GM12891 (cell line): ENCODE results near the gene UBE3D.

Experiments used
- DNase-seq: peaks from one replicate; pipeline ENCODE4 v3.0.0; 2011; ENCODE audit warnings: low spot score; ENCODE audit not compliant: insufficient read length
- FAIRE-seq: peaks from 2 replicates; lab custom pipeline; 2011; peaks lifted over from hg19 to GRCh38; lab: Jason Lieb, UNC
- PAX5 ChIP-seq: IDR thresholded peaks from 2 replicates; pipeline ENCODE4 v1.6.1; 2011; ENCODE audit warnings: low read length, moderate library complexity, mild to moderate bottlenecking; ENCODE audit not compliant: insufficient read depth, severe bottlenecking
- POLR2A ChIP-seq: IDR thresholded peaks from 2 replicates; pipeline ENCODE4 v1.6.1; 2011; ENCODE audit warnings: low read depth, low read length, control low read depth
- POLR2AphosphoS5 ChIP-seq: IDR thresholded peaks from 2 replicates; pipeline ENCODE4 v1.6.1; 2011; ENCODE audit warnings: low read depth, low read length, control low read depth
- POU2F2 ChIP-seq: IDR thresholded peaks from 2 replicates; pipeline ENCODE4 v1.6.1; 2011; ENCODE audit warnings: low read depth, mild to moderate bottlenecking, control low read depth, low read length, moderate library complexity
- SPI1 ChIP-seq: IDR thresholded peaks from 2 replicates; pipeline ENCODE4 v1.6.1; 2011; ENCODE audit warnings: low read depth, low read length, control low read depth
- TAF1 ChIP-seq: IDR thresholded peaks from 2 replicates; pipeline ENCODE4 v1.6.1; 2011; ENCODE audit warnings: low read depth, low read length, control low read depth

Gene UBE3D

GRCh38 chr6:82881519-82881918 is 184.1 kb downstream of the UBE3D start:
- TF ChIP-seq PAX5 (no peak), POLR2AphosphoS5 (no peak), TAF1 (no peak), POU2F2 (no peak), POLR2A (no peak), SPI1 (no peak)
- no peak for FAIRE-seq
- DNase-seq = no peak

DNA sequence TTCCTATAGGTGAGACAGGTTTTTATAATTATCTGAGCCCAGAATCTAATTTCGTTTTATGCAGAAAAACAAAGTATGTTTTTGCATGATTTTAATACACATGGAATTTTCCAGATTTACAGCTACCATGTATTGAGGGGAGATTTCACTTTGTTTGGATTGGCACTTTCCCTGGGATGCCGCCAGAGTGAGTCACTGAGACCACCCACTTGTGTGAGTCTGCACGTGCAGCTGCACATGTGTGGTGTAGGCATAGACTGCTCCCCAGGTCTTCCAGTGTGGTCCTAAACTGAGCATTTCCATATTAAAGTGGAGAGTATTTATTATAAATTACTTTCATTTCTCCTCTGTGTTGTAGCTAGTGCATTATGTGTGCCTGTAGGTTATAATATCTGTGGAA is 186.8 kb downstream of the UBE3D start:
- DNase-seq (no peak), FAIRE-seq (no peak)
- no peak for TF ChIP-seq POLR2A
- no peak for TF ChIP-seq PAX5
- no peak for TF ChIP-seq SPI1
- no peak for TF ChIP-seq POLR2AphosphoS5
- TF ChIP-seq POU2F2 = no peak
- no peak for TF ChIP-seq TAF1

DNA sequence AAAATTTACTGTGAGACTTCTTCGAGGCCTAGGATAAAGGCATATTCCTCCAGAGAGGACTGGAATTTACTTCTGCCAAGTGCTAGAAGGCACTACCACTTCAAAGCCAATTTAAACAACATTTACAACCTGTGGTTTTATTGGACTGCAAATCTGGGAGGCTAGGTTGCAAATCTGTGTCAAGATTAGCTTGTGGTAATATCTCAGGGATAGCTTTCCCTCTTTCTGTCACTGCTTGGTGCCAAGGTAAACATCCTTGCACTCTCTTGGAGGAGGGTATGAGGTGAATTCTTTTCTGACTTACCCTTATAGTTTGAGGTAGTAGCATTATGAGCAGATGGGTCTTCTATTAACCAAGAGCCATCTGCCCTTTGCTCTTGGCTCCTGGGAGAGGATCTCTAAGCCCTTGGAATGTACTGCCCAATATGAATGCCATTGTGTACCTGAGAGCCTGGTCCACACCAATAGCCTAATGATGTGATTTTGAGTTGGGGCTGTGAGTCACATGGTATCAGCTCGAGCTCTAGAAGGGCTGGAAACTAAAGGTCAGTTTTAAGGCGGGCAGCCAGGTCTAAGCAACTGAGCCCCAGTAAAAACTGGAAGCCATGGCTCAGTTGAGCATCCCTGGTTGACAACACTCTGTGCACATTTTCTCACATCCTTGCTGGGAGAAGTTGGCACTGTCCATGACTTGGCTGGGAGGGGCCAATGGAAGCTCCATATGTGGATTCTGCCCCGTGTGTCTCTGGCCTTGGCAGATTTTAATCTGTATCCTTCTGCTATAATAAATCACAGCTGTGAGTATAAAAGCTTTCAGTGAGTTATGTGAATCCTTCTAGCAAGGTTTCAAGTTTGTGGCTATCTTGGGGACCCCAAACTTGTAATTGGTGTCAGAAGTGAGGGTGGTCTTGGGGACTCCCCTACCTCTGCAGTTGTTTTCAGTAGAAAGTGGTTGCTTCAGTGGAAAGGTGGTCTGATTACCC is 188.1 kb downstream of the UBE3D start:
- no peak for FAIRE-seq
- no peak for DNase-seq
- TF ChIP-seq POU2F2 = no peak
- TF ChIP-seq POLR2AphosphoS5 = no peak
- TF ChIP-seq POLR2A = no peak
- TF ChIP-seq TAF1 = no peak
- TF ChIP-seq PAX5 = no peak
- no peak for TF ChIP-seq SPI1

GRCh38 chr6:82875573-82876185 is 190.0 kb downstream of the UBE3D start:
- FAIRE-seq = no peak
- no peak for DNase-seq
- TF ChIP-seq PAX5 = no peak
- TF ChIP-seq POLR2AphosphoS5 = no peak
- no peak for TF ChIP-seq POU2F2
- TF ChIP-seq POLR2A = no peak
- no peak for TF ChIP-seq TAF1
- TF ChIP-seq SPI1 = no peak

DNA sequence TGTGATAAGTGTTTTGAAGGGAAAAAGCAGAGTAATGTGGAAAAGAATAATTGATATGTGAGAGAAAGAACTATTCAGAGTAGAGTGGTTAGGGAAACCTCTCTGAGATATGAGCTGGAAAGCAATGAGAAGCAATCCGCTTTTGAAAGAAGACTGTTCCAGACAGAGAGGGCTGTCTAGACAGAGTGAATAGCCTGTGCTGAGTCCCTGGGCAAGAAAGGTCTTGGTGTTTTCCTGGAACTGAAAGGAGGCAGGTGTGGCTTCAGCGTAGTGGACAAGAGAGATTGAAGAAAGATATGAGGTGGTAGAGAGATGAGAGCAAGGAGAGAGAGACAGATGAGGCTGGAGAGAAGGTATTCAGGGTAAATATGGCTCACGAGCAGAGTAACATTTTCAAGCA is 190.8 kb downstream of the UBE3D start:
- no peak for TF ChIP-seq POLR2AphosphoS5
- TF ChIP-seq POLR2A = no peak
- no peak for TF ChIP-seq TAF1
- TF ChIP-seq POU2F2 = no peak
- no peak for TF ChIP-seq SPI1
- no peak for TF ChIP-seq PAX5
- no peak for FAIRE-seq
- DNase-seq = no peak

DNA sequence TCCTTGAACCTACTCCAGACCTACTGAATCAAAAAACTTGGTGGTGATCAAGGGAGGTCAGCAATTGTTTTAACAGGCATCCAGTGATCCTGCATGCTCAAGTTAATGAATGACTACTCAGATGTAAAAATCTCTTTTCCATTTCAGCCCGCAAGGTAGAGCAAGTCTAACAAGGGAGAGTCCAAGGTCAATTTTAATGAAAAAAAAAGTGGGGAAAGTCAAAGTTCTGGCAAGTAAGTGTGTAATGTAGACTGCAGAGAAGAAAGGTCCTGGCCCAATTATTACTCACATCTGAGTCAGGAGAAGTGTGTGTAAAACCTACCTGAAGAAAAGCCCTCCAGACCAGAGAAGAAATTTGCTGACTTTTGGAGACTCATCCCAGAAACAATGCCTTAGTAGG is 193.5 kb downstream of the UBE3D start:
- TF ChIP-seq POU2F2 = no peak
- TF ChIP-seq TAF1 = no peak
- no peak for TF ChIP-seq POLR2A
- no peak for TF ChIP-seq PAX5
- no peak for TF ChIP-seq POLR2AphosphoS5
- no peak for TF ChIP-seq SPI1
- FAIRE-seq = no peak

GRCh38 chr6:82870582-82871172 is 195.0 kb downstream of the UBE3D start:
- TF ChIP-seq POLR2A = no peak
- no peak for TF ChIP-seq PAX5
- DNase-seq = no peak
- no peak for FAIRE-seq

More for the DNA sequence above, 193.5 kb downstream of the UBE3D start:
- no peak for DNase-seq

DNA sequence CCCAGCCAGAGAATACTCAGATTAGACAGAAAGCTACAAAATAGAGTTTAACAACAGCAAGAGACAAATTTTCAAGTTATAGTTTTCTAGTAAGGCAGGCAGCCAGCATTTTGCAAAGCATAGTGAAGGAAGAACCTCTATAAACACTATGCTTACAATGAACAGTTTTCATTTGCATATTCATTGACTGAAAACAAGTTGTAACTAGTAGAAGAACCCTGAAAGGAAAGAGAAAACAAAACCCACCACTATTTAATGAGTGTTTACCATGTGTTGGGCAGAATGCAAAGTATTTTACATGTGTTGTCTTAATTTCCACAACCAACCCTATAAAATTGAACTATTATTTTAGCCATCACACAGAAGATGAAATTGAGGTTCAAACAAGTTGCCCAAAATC is 196.1 kb downstream of the UBE3D start:
- no peak for DNase-seq
- TF ChIP-seq SPI1 (no peak), PAX5 (no peak), TAF1 (no peak), POU2F2 (no peak), POLR2AphosphoS5 (no peak), POLR2A (no peak)
- no peak for FAIRE-seq

- TF ChIP-seq TAF1 = no peak
- TF ChIP-seq POLR2A = no peak
- no peak for TF ChIP-seq SPI1
- TF ChIP-seq POLR2AphosphoS5 = no peak
- no peak for TF ChIP-seq POU2F2
- TF ChIP-seq PAX5 = no peak
- no peak for FAIRE-seq
- DNase-seq = no peak
Observed at GRCh38 chr6:82867946-82868345, 197.7 kb downstream of the UBE3D start.

GRCh38 chr6:82866446-82866845 is 199.2 kb downstream of the UBE3D start:
- DNase-seq (no peak), FAIRE-seq (no peak)
- TF ChIP-seq TAF1 (no peak), PAX5 (no peak)
